H1 (cell line): ENCODE results near the gene ELP4.
A peak's percentile ranks its signal among the peaks of the same experiment; 100 is the strongest.

Source experiments
- BACH1 ChIP-seq: IDR thresholded peaks from 2 replicates; pipeline ENCODE4 v1.6.1; 2012; ENCODE audit warnings: low read length, improper control_type of control experiment
- EP300 ChIP-seq, 2 experiments: IDR thresholded peaks; 1 replicate in 1 of 2; 2 replicates in 1 of 2; pipeline ENCODE4 v1.6.1; 2011 to 2012; ENCODE audit warnings: low read depth in 2 of 2, low read length in 2 of 2, mild to moderate bottlenecking in 2 of 2, borderline replicate concordance in 1 of 2, inconsistent platforms in 1 of 2, moderate library complexity in 1 of 2
- EZH2 ChIP-seq: fragments of 200-600 bp; sonication (generic); IDR thresholded peaks from 2 replicates; pipeline ENCODE4 v1.7.1; 2012; ENCODE audit warnings: low read depth, mild to moderate bottlenecking, moderate library complexity, low read length, inconsistent platforms; ENCODE audit not compliant: severe bottlenecking
- POLR2A ChIP-seq, 2 experiments: IDR thresholded peaks; 1 replicate in 1 of 2; 2 replicates in 1 of 2; pipeline ENCODE4 v1.6.1; 2011; ENCODE audit warnings: low read depth in 2 of 2, low read length in 2 of 2, mild to moderate bottlenecking in 2 of 2; ENCODE audit errors: control extremely low read depth in 1 of 2
- POLR2AphosphoS5 ChIP-seq: IDR thresholded peaks from 2 replicates; pipeline ENCODE4 v1.6.1; 2011; ENCODE audit warnings: low read depth, low read length
- SAP30 ChIP-seq: fragments of 300-600 bp; sonication (generic); IDR thresholded peaks from 2 replicates; pipeline ENCODE4 v1.7.1; 2012; ENCODE audit warnings: low read length, moderate library complexity, mild to moderate bottlenecking, inconsistent platforms; ENCODE audit not compliant: insufficient read depth, insufficient replicate concordance
- TF ChIP-seq, protein P1 (sequence below), 3 experiments: IDR thresholded peaks; 1 replicate in 2 of 3; 2 replicates in 1 of 3; pipeline versions ENCODE4 v1.5.1 to v1.6.1; 2011; ENCODE audit warnings: low read length in 3 of 3, mild to moderate bottlenecking in 3 of 3, inconsistent platforms in 2 of 3, low read depth in 1 of 3, moderate library complexity in 1 of 3; ENCODE audit not compliant: insufficient read depth in 1 of 3; ENCODE audit errors: control extremely low read depth in 1 of 3

DNA sequence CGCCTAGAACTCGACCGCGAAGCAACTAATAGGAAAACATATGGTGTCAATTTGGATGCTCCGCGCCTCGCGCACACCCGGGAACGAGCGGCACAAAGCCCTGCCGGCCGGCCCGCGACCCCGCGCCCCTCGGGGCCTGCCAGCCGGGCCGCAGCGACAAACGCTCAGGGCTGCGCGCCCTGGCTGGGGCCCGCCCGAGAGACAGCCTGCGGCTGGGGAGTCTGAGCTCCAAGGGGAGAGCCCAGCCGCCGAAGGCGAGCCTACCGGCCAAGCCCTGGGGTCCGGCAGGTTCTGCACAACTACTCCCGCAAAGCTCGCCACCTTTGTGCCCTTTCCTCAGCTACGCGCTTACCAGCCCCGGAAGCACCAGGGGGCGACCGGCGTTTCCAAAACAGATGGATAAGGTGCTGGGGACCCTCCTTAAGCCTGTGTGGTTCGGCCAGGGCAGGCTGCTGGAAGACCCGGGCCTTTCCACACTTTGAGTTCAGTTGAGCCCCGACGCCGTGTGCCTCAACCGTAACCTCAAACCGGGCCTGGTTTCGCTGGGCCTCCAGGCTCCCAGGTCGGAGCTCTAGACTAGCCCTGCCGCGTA is 295.6 kb downstream of the ELP4 start:
- no peak for TF ChIP-seq POLR2A (IDR thresholded peaks at IDR 0.05; ENCODE audit: control extremely low read depth in 1 of 2, low read depth in 2 of 2, low read length in 2 of 2)
- no peak for TF ChIP-seq EP300 (IDR thresholded peaks at IDR 0.05; ENCODE audit: borderline replicate concordance in 1 of 2, low read depth in 2 of 2, low read length in 2 of 2)
- no peak for TF ChIP-seq BACH1
- TF ChIP-seq SAP30 = no peak
- no peak for TF ChIP-seq POLR2AphosphoS5
- TF ChIP-seq, protein P1, sequence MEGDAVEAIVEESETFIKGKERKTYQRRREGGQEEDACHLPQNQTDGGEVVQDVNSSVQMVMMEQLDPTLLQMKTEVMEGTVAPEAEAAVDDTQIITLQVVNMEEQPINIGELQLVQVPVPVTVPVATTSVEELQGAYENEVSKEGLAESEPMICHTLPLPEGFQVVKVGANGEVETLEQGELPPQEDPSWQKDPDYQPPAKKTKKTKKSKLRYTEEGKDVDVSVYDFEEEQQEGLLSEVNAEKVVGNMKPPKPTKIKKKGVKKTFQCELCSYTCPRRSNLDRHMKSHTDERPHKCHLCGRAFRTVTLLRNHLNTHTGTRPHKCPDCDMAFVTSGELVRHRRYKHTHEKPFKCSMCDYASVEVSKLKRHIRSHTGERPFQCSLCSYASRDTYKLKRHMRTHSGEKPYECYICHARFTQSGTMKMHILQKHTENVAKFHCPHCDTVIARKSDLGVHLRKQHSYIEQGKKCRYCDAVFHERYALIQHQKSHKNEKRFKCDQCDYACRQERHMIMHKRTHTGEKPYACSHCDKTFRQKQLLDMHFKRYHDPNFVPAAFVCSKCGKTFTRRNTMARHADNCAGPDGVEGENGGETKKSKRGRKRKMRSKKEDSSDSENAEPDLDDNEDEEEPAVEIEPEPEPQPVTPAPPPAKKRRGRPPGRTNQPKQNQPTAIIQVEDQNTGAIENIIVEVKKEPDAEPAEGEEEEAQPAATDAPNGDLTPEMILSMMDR (IDR thresholded peaks at IDR 0.05; ENCODE audit: control extremely low read depth in 1 of 3, insufficient read depth in 1 of 3, low read depth in 1 of 3, low read length in 3 of 3) = no peak
- TF ChIP-seq EZH2 = peak; percentile 92
